Sigmoid colon (tissue), 4 donors: Measurements from ENCODE around the gene KAZN.

Experiments
- EP300 ChIP-seq, 4 donors: sonication (generic); formaldehyde crosslinking; IDR thresholded peaks; one replicate each; pipeline ENCODE4 v1.6.1; 2017; ENCODE audit warnings: antibody characterized with exemption in 4 of 4
- POLR2A ChIP-seq, 2 donors: fragments of 450-650 bp; IDR thresholded peaks; one replicate each; pipeline ENCODE4 v1.6.1; 2016; ENCODE audit warnings: antibody characterized with exemption in 2 of 2, mild to moderate bottlenecking in 2 of 2, moderate library complexity in 2 of 2
- POLR2AphosphoS5 ChIP-seq, 4 donors: sonication (generic); formaldehyde crosslinking; IDR thresholded peaks; one replicate each; pipeline ENCODE4 v1.6.1; 2017; ENCODE audit warnings: antibody characterized with exemption in 4 of 4
- TF ChIP-seq, protein P1 (sequence below), 4 experiments: fragments of 450-650 bp in 3 of 4; fragments of 200-600 bp in 1 of 4; IDR thresholded peaks; one replicate each; pipeline ENCODE4 v1.5.1; 2016 to 2019; ENCODE audit warnings: antibody characterized with exemption in 4 of 4, mild to moderate bottlenecking in 3 of 4, moderate library complexity in 2 of 4

GRCh38 chr1:14949270-14949835, 350.9 kb downstream of the KAZN start:
- TF ChIP-seq, protein P1, sequence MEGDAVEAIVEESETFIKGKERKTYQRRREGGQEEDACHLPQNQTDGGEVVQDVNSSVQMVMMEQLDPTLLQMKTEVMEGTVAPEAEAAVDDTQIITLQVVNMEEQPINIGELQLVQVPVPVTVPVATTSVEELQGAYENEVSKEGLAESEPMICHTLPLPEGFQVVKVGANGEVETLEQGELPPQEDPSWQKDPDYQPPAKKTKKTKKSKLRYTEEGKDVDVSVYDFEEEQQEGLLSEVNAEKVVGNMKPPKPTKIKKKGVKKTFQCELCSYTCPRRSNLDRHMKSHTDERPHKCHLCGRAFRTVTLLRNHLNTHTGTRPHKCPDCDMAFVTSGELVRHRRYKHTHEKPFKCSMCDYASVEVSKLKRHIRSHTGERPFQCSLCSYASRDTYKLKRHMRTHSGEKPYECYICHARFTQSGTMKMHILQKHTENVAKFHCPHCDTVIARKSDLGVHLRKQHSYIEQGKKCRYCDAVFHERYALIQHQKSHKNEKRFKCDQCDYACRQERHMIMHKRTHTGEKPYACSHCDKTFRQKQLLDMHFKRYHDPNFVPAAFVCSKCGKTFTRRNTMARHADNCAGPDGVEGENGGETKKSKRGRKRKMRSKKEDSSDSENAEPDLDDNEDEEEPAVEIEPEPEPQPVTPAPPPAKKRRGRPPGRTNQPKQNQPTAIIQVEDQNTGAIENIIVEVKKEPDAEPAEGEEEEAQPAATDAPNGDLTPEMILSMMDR (IDR thresholded peaks at IDR 0.05): no peak
- TF ChIP-seq POLR2A (IDR thresholded peaks at IDR 0.05) (no peak), POLR2AphosphoS5 (IDR thresholded peaks at IDR 0.05) (no peak), EP300 (IDR thresholded peaks at IDR 0.05) (no peak)
